Astrocyte (in vitro differentiated cells and primary cell): ENCODE results near the gene PLXDC1. TPM values are rescaled to one million over a fixed set of nuclear protein-coding genes. Genes with fewer than 3 reads are reported as not detected.

Source experiments
- DNase-seq: peaks from one replicate; pipeline ENCODE4 v3.0.0-alpha.2; 2010; ENCODE audit warnings: low read depth
- FAIRE-seq: peaks from 2 replicates; lab custom pipeline; 2011; peaks lifted over from hg19 to GRCh38; lab: Jason Lieb, UNC
- H2AFZ ChIP-seq: 2 replicates; pipeline ENCODE4 v1.6.0; 2012; ENCODE audit warnings: low read depth, low read length, inconsistent platforms
- H3K27ac ChIP-seq: 2 replicates; pipeline ENCODE4 v1.5.1; 2011; ENCODE audit warnings: low read depth, low read length, inconsistent platforms
- H3K27me3 ChIP-seq: 2 replicates; pipeline ENCODE4 v1.6.0; 2011; ENCODE audit warnings: low read length, inconsistent platforms; ENCODE audit not compliant: insufficient read depth
- H3K36me3 ChIP-seq: 2 replicates; pipeline ENCODE4 v1.5.1; 2011; ENCODE audit warnings: low read length, inconsistent platforms; ENCODE audit not compliant: insufficient read depth
- H3K4me1 ChIP-seq: 2 replicates; pipeline ENCODE4 v1.5.1; 2011; ENCODE audit warnings: low read length, inconsistent platforms; ENCODE audit not compliant: insufficient read depth
- H3K4me2 ChIP-seq: 2 replicates; pipeline ENCODE4 v1.6.0; 2012; ENCODE audit warnings: low read length, inconsistent platforms
- H3K4me3 ChIP-seq: 2 replicates; pipeline ENCODE4 v1.5.1; 2011; ENCODE audit warnings: low read depth, mild to moderate bottlenecking, low read length, inconsistent platforms; ENCODE audit not compliant: insufficient read depth
- H3K79me2 ChIP-seq: 2 replicates; pipeline ENCODE4 v1.6.0; 2012; ENCODE audit warnings: mild to moderate bottlenecking, low read length, inconsistent platforms; ENCODE audit not compliant: insufficient read depth
- H3K9ac ChIP-seq: 2 replicates; pipeline ENCODE4 v1.6.0; 2012; ENCODE audit warnings: mild to moderate bottlenecking, low read length, inconsistent platforms
- H3K9me3 ChIP-seq: 2 replicates; pipeline ENCODE4 v1.5.1; 2012; ENCODE audit warnings: low read depth, mild to moderate bottlenecking, low read length, inconsistent platforms; ENCODE audit not compliant: insufficient read depth
- H4K20me1 ChIP-seq: 2 replicates; pipeline ENCODE4 v1.6.0; 2012; ENCODE audit warnings: low read length, inconsistent platforms; ENCODE audit not compliant: insufficient read depth
- H3K27ac Mint-ChIP-seq: one replicate; pipeline ENCODE4 v1.8.0; 2021; ENCODE audit warnings: mild to moderate bottlenecking, mixed read lengths; ENCODE audit not compliant: unreplicated experiment
- H3K27me3 Mint-ChIP-seq: one replicate; pipeline ENCODE4 v1.8.0; 2021; ENCODE audit warnings: low read depth, mixed read lengths; ENCODE audit not compliant: unreplicated experiment
- H3K36me3 Mint-ChIP-seq: one replicate; pipeline ENCODE4 v1.8.0; 2021; ENCODE audit warnings: low read depth, mixed read lengths; ENCODE audit not compliant: unreplicated experiment
- H3K4me1 Mint-ChIP-seq: one replicate; pipeline ENCODE4 v1.8.0; 2021; ENCODE audit warnings: low read depth, mixed read lengths; ENCODE audit not compliant: unreplicated experiment
- H3K4me3 Mint-ChIP-seq: one replicate; pipeline ENCODE4 v1.8.0; 2021; ENCODE audit warnings: mild to moderate bottlenecking, moderate library complexity, mixed read lengths; ENCODE audit not compliant: unreplicated experiment
- H3K9me3 Mint-ChIP-seq: one replicate; pipeline ENCODE4 v1.8.0; 2021; ENCODE audit warnings: mild to moderate bottlenecking, mixed read lengths; ENCODE audit not compliant: unreplicated experiment
- CTCF ChIP-seq: IDR thresholded peaks from 2 replicates; pipeline ENCODE4 v1.5.1; 2011; ENCODE audit warnings: low read depth, mild to moderate bottlenecking, inconsistent platforms, low read length, moderate library complexity; ENCODE audit not compliant: insufficient read depth
- EZH2 ChIP-seq: IDR thresholded peaks from 2 replicates; pipeline ENCODE4 v1.6.1; 2012; ENCODE audit warnings: mild to moderate bottlenecking, low read length, inconsistent platforms; ENCODE audit not compliant: insufficient read depth
- total RNA-seq: library from RNA; stranded (reverse); gene quantifications from 2 replicates; pipeline ENCODE4 v1.2.1, GENCODE V29; 2021

Gene PLXDC1
- total RNA-seq, 1 donor from 2014 or later: 8.9 TPM

- H3K27ac ChIP-seq: no peak overlapping the region
- H3K27ac Mint-ChIP-seq: no peak overlapping the region
- no peaks in the 10 kb centered on the region for H3K9me3 ChIP-seq
- H3K4me3 ChIP-seq: no peak overlapping the region
- no peak overlapping the region for H3K4me2 ChIP-seq
- no peaks in the 10 kb centered on the region for H3K9me3 Mint-ChIP-seq
- no peaks in the 10 kb centered on the region for H4K20me1 ChIP-seq
- peaks cover 5% of the 10 kb centered on the region for H3K4me1 Mint-ChIP-seq
- DNase-seq (no peak), FAIRE-seq (no peak)
- H3K27me3 Mint-ChIP-seq: peaks cover 35% of the 10 kb centered on the region
- H3K9ac ChIP-seq: no peak overlapping the region
- H2AFZ ChIP-seq: no peak overlapping the region
- no peak overlapping the region for H3K4me3 Mint-ChIP-seq
- TF ChIP-seq EZH2: no peak
- no peak for TF ChIP-seq CTCF
- H3K36me3 Mint-ChIP-seq: peaks cover 2% of the 10 kb centered on the region
- H3K4me1 ChIP-seq: peaks cover 4% of the 10 kb centered on the region
- H3K79me2 ChIP-seq: no peaks in the 10 kb centered on the region
- H3K36me3 ChIP-seq: no peaks in the 10 kb centered on the region
- peaks cover 36% of the 10 kb centered on the region for H3K27me3 ChIP-seq
Measured at GRCh38 chr17:39166437-39167335, 15.2 kb upstream of the PLXDC1 start.

GRCh38 chr17:39165841-39166349 lies 14.5 kb upstream of the PLXDC1 start, which contains the start of gene ARL5C:
Gene ARL5C (minus strand): TSS chr17:39166161. CDS start chr17:39165760, 401 bp downstream.
- Mint-ChIP-seq H3K27ac (peak within 1 kb of the TSS; percentile 14), H3K4me1 (peaks cover 5% of the 10 kb centered on the region), H3K36me3 (peaks cover 2% of the 10 kb centered on the region), H3K27me3 (peaks cover 35% of the 10 kb centered on the region), H3K4me3 (peak within 1 kb of the TSS; percentile 80), H3K9me3 (no peaks in the 10 kb centered on the region)
- H2AFZ ChIP-seq: peak within 1 kb of the TSS; percentile 79
- FAIRE-seq: no peak
- TF ChIP-seq CTCF: no peak
- TF ChIP-seq EZH2: no peak
- H3K27me3 ChIP-seq: peaks cover 36% of the 10 kb centered on the region
- no peaks in the 10 kb centered on the region for H3K79me2 ChIP-seq
- no peak within 1 kb of the TSS for H3K9ac ChIP-seq
- peak within 1 kb of the TSS; percentile 86 for H3K4me2 ChIP-seq
- no peaks in the 10 kb centered on the region for H3K36me3 ChIP-seq
- no peaks in the 10 kb centered on the region for H4K20me1 ChIP-seq
- no peak for DNase-seq
- H3K9me3 ChIP-seq: no peaks in the 10 kb centered on the region
- peaks cover 4% of the 10 kb centered on the region for H3K4me1 ChIP-seq
- H3K27ac ChIP-seq: no peak within 1 kb of the TSS
- H3K4me3 ChIP-seq: peak within 1 kb of the TSS; percentile 53
